K562 treated with DMSO at 1 percent for 24 hours (cell line): ENCODE measurements around the gene CDON. TPM values are rescaled to one million over a fixed set of nuclear protein-coding genes. Genes with fewer than 3 reads are reported as not detected.

Source experiments
- total RNA-seq: library from RNA; unstranded; fragments of 300-600 nt; gene quantifications from 2 replicates; pipeline ENCODE4 v1.2.3, GENCODE V29; 2022; ENCODE audit warnings: low read depth; ENCODE audit not compliant: insufficient read depth

The CDON gene
- 1.1 and 1.6 TPM in 2 replicates for total RNA-seq

GRCh38 chr11:126062679-126063506 is at the start of gene CDON:
Gene CDON, minus strand, starts transcription at chr11:126062866. Its CDS starts 39,390 bp downstream, at chr11:126023476.

GRCh38 chr11:125945797-125946520 is 116.7 kb downstream of the CDON start, which contains the start of gene VSIG10L2:
Gene VSIG10L2, plus strand, starts transcription at chr11:125946044. Its CDS starts 12 bp downstream, at chr11:125946056.

Other genes with a start within 250 kb of the CDON start
- not detected in 2 replicates for gene PATE4, start 229.6 kb downstream of the CDON start, total RNA-seq
- 6.4 and 7.0 TPM in 2 replicates for gene HYLS1, start 175.2 kb downstream of the CDON start, total RNA-seq
- gene PUS3, start 159.7 kb downstream of the CDON start, total RNA-seq = 9.1 and 11.8 TPM in 2 replicates
- 0.23 TPM in 1 of 2 replicates, not detected in the other for gene DDX25, start 158.4 kb downstream of the CDON start, total RNA-seq
- not detected in 2 replicates for gene VSIG10L2, start 116.8 kb downstream of the CDON start, total RNA-seq
- 15.4 and 16.0 TPM in 2 replicates for gene RPUSD4, start 148.8 kb upstream of the CDON start, total RNA-seq
- 8.6 and 11.7 TPM in 2 replicates for gene FAM118B, start 148.9 kb upstream of the CDON start, total RNA-seq
- gene SRPRA, start 206.0 kb upstream of the CDON start, total RNA-seq = 103 and 106 TPM in 2 replicates
- 53.3 and 53.8 TPM in 2 replicates for gene FOXRED1, start 206.3 kb upstream of the CDON start, total RNA-seq
- gene TIRAP, start 220.2 kb upstream of the CDON start, total RNA-seq = 9.0 and 9.9 TPM in 2 replicates
- gene DCPS, start 241.2 kb upstream of the CDON start, total RNA-seq = 18.6 and 22.2 TPM in 2 replicates